ENCODE results near the gene AKNA.

Gene AKNA

DNA sequence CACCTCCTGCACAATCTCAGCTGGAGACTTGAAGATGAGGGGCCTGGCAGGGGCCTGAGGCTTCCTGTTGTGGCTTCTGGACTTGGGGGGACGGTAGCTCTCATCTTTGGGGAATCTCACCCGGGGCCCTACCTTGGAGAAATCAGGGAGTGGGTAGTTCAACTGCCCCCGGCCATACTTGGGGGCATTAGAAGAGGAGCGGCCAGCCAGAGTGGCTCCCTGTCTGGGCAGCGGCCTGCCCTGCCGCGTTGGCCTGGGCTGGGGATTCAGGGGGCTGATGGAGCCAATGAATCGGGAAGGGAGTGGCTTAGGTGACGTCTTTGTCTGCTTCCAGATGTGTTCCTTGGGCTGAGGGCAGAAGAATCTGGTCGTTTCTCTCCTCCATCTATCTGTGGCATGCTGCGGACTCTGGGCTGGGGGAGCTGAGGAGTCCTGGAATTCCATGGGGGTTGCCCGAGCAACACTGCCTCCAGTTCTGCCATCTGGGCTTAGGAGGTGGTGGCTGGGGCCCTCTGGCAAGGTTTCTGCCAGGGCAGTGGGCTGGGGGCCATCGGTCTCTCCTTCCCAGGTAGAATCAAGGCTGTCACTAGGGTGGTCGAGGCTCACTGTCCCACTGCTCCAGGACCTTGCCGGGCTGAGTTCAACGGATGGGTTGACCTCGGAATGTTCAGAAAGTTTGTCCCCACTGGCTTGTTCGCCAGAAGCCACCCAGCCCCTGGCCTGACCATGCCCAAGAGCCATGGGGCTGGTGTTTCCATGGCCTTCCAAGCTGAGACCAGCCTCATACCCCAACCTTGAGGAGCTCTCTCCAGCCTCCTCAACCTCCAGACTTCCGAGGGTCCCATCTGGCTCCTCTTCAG, 11.0 kb downstream of the AKNA start:
- no peak overlapping the region for H3K4me3 ChIP-seq (ENCODE audit: insufficient read depth, low read depth, low read length)
- H3K27ac ChIP-seq (ENCODE audit: insufficient read depth, low read depth, low read length, poor library complexity, severe bottlenecking): no peak overlapping the region
- no peaks in the 10 kb centered on the region for H3K27me3 ChIP-seq (ENCODE audit: control insufficient read depth, insufficient read depth, low read length, poor library complexity, severe bottlenecking)
- 90 to 91% methylated on average over 19 of the region's 19 CpGs for WGBS, 2 experiments
- H3K36me3 ChIP-seq (ENCODE audit: control insufficient read depth, insufficient read depth, low read length): peaks cover 4% of the 10 kb centered on the region
- peaks cover 7% of the 10 kb centered on the region for H3K4me1 ChIP-seq (ENCODE audit: control insufficient read depth, insufficient read depth, low read length)
- H3K9me3 ChIP-seq (ENCODE audit: control insufficient read depth, low read length): no peaks in the 10 kb centered on the region

GRCh38 chr9:114375386-114376175, 12.2 kb downstream of the AKNA start:
- no peaks in the 10 kb centered on the region for H3K27me3 ChIP-seq (ENCODE audit: control insufficient read depth, insufficient read depth, low read length, poor library complexity, severe bottlenecking)
- H3K4me3 ChIP-seq (ENCODE audit: insufficient read depth, low read depth, low read length): no peak overlapping the region
- peaks cover 4% of the 10 kb centered on the region for H3K36me3 ChIP-seq (ENCODE audit: control insufficient read depth, insufficient read depth, low read length)
- no peaks in the 10 kb centered on the region for H3K9me3 ChIP-seq (ENCODE audit: control insufficient read depth, low read length)
- WGBS, 2 experiments: 86 to 91% methylated on average over 9 of the region's 9 CpGs
- H3K27ac ChIP-seq (ENCODE audit: insufficient read depth, low read depth, low read length, poor library complexity, severe bottlenecking): no peak overlapping the region
- H3K4me1 ChIP-seq (ENCODE audit: control insufficient read depth, insufficient read depth, low read length): peaks cover 14% of the 10 kb centered on the region

DNA sequence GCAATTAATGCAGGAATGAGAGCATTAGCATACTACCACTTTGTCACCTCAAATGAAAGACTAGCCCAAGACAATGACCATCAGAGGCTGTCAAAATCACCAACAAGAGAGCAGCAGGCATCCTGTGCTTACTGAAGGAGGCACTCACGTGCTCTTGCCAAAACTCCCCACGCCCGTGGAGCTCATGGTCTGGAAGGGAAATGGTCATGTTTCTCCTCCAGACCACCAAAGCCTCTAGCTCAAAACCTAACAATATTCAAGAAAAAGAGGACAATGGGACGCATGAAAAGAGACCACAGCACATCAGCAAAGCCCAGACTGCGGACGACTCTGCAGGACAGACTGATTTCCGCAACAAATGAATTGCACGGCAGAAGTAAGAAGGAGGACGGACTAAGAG, 12.8 kb downstream of the AKNA start:
- WGBS, 2 experiments: 53 to 58% methylated on average over 9 of the region's 9 CpGs
- peaks cover 4% of the 10 kb centered on the region for H3K36me3 ChIP-seq (ENCODE audit: control insufficient read depth, insufficient read depth, low read length)
- no peaks in the 10 kb centered on the region for H3K27me3 ChIP-seq (ENCODE audit: control insufficient read depth, insufficient read depth, low read length, poor library complexity, severe bottlenecking)
- H3K4me3 ChIP-seq (ENCODE audit: insufficient read depth, low read depth, low read length): no peak overlapping the region
- no peaks in the 10 kb centered on the region for H3K9me3 ChIP-seq (ENCODE audit: control insufficient read depth, low read length)
- H3K27ac ChIP-seq (ENCODE audit: insufficient read depth, low read depth, low read length, poor library complexity, severe bottlenecking): no peak overlapping the region
- H3K4me1 ChIP-seq (ENCODE audit: control insufficient read depth, insufficient read depth, low read length): peaks cover 21% of the 10 kb centered on the region

DNA sequence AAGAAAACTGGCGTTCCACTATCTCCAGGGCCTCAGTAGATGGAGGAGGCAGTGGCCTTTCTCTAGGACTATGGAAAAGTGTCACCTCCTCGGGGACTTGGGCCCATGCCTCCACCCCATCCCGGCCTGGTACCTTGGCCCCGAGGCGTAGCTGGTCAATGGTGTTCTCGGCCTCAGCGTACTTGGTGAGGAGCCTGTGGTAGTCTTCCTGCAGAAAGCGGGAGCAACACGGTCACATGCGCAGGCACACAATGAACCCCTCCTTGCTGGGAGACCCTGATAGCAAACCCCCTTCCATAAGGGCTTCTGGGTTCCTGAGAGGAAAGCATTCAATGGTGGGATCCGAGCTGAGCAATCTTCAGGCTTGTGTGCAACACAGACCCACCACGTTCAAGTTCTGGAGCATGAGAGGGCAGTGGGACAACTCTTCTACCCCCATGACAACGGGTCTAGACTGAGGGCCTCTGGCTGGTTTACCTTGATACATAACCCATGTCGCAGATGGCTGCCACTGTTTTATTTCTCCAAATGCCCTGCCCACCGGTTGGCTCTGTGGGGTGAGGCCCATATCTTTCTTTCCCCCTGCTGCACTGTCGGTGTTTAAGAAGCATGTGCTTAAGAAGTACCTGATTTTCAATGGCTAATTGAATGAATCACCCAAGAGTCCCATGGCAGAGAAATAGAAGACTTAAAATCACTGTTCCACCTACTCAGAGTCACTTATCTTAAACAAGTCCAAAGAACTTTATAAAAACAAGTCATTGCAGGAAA, 13.6 kb downstream of the AKNA start:
- H3K9me3 ChIP-seq (ENCODE audit: control insufficient read depth, low read length): no peaks in the 10 kb centered on the region
- no peak overlapping the region for H3K27ac ChIP-seq (ENCODE audit: insufficient read depth, low read depth, low read length, poor library complexity, severe bottlenecking)
- H3K36me3 ChIP-seq (ENCODE audit: control insufficient read depth, insufficient read depth, low read length): peaks cover 4% of the 10 kb centered on the region
- H3K4me1 ChIP-seq (ENCODE audit: control insufficient read depth, insufficient read depth, low read length): peaks cover 25% of the 10 kb centered on the region
- H3K4me3 ChIP-seq (ENCODE audit: insufficient read depth, low read depth, low read length): no peak overlapping the region
- H3K27me3 ChIP-seq (ENCODE audit: control insufficient read depth, insufficient read depth, low read length, poor library complexity, severe bottlenecking): no peaks in the 10 kb centered on the region
- WGBS, 2 experiments: 94 to 95% methylated on average over 16 of the region's 16 CpGs

GRCh38 chr9:114372921-114373448, 14.8 kb downstream of the AKNA start:
- Histone ChIP-seq H3K9me3 (ENCODE audit: control insufficient read depth, low read length) (no peaks in the 10 kb centered on the region), H3K4me3 (ENCODE audit: insufficient read depth, low read depth, low read length) (no peak overlapping the region), H3K4me1 (ENCODE audit: control insufficient read depth, insufficient read depth, low read length) (peaks cover 25% of the 10 kb centered on the region), H3K36me3 (ENCODE audit: control insufficient read depth, insufficient read depth, low read length) (peaks cover 4% of the 10 kb centered on the region), H3K27me3 (ENCODE audit: control insufficient read depth, insufficient read depth, low read length, poor library complexity, severe bottlenecking) (no peaks in the 10 kb centered on the region), H3K27ac (ENCODE audit: insufficient read depth, low read depth, low read length, poor library complexity, severe bottlenecking) (no peak overlapping the region)
- 82 to 86% methylated on average over 8 to 9 of the region's 9 CpGs for WGBS, 2 experiments

- Histone ChIP-seq H3K4me1 (ENCODE audit: control insufficient read depth, insufficient read depth, low read length) (peaks cover 25% of the 10 kb centered on the region), H3K36me3 (ENCODE audit: control insufficient read depth, insufficient read depth, low read length) (peaks cover 3% of the 10 kb centered on the region), H3K9me3 (ENCODE audit: control insufficient read depth, low read length) (no peaks in the 10 kb centered on the region), H3K4me3 (ENCODE audit: insufficient read depth, low read depth, low read length) (no peak overlapping the region), H3K27me3 (ENCODE audit: control insufficient read depth, insufficient read depth, low read length, poor library complexity, severe bottlenecking) (no peaks in the 10 kb centered on the region), H3K27ac (ENCODE audit: insufficient read depth, low read depth, low read length, poor library complexity, severe bottlenecking) (no peak overlapping the region)
- 73 to 78% methylated on average over 14 of the region's 14 CpGs for WGBS, 2 experiments
These were observed 15.5 kb downstream of the AKNA start for GRCh38 chr9:114371973-114372917.

DNA sequence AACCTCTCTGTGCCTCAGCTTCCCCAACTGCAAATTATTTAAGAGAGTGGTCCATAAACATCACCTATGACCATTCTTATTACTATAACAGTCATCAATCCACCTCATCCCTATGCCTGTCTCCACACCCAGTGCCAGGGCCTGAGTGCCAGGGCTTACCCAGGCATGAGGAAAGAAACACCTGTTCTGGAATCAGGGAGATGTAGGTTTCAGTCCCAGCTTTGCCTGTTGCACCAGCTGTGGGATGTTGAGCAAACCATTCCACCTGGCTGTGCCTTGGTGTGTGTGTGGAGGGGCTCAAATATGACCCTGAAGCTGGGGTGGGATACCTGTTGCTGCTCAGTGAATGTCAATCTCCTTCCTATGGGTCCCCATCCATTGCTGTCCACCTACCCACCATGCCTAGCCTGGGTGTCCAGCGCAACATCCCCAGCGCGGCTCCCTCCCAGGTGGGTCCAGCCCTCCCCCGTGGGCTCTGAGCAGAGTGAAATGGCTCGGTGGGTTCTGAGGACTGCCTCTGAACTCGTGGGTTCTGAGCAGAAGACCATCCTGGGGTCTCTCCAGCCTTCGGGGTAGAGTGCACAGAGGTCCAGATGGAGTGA, 16.3 kb downstream of the AKNA start:
- Histone ChIP-seq H3K27me3 (ENCODE audit: control insufficient read depth, insufficient read depth, low read length, poor library complexity, severe bottlenecking) (no peaks in the 10 kb centered on the region), H3K9me3 (ENCODE audit: control insufficient read depth, low read length) (no peaks in the 10 kb centered on the region), H3K4me3 (ENCODE audit: insufficient read depth, low read depth, low read length) (no peak overlapping the region), H3K27ac (ENCODE audit: insufficient read depth, low read depth, low read length, poor library complexity, severe bottlenecking) (no peak overlapping the region), H3K36me3 (ENCODE audit: control insufficient read depth, insufficient read depth, low read length) (peaks cover 3% of the 10 kb centered on the region), H3K4me1 (ENCODE audit: control insufficient read depth, insufficient read depth, low read length) (peaks cover 25% of the 10 kb centered on the region)
- 85 to 91% methylated on average over 7 of the region's 7 CpGs for whole genome bisulfite sequencing, 2 experiments

DNA sequence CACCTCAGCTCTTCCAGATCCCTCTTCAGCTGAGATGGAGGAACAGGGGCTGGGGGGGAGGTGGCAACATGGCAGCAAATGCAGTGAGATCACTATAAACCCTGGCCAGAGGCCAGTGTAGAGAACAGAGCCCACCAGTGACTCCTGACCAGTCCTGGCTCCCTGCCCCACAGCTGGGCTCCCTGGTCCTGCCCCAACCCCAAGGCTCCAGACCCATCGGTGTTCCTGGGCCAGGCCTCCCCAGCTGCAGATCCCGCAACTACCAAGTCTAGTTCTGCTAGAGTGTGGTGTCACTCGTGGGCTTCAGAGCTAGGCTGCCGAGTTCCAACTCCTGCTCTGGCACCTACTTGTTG, 16.8 kb downstream of the AKNA start:
- H3K9me3 ChIP-seq (ENCODE audit: control insufficient read depth, low read length): no peaks in the 10 kb centered on the region
- H3K27me3 ChIP-seq (ENCODE audit: control insufficient read depth, insufficient read depth, low read length, poor library complexity, severe bottlenecking): no peaks in the 10 kb centered on the region
- peaks cover 25% of the 10 kb centered on the region for H3K4me1 ChIP-seq (ENCODE audit: control insufficient read depth, insufficient read depth, low read length)
- no peak overlapping the region for H3K27ac ChIP-seq (ENCODE audit: insufficient read depth, low read depth, low read length, poor library complexity, severe bottlenecking)
- peaks cover 3% of the 10 kb centered on the region for H3K36me3 ChIP-seq (ENCODE audit: control insufficient read depth, insufficient read depth, low read length)
- 71 to 79% methylated on average over 4 of the region's 4 CpGs for WGBS, 2 experiments
- H3K4me3 ChIP-seq (ENCODE audit: insufficient read depth, low read depth, low read length): no peak overlapping the region

Measured in ectodermal cell (in vitro differentiated cells).